Left lung (tissue), 10 donors: ENCODE measurements around the gene CD164L2. TPM values are rescaled to one million over a fixed set of nuclear protein-coding genes. Genes with fewer than 3 reads are reported as not detected.
A peak's percentile ranks its signal among the peaks of the same experiment; 100 is the strongest.

Experiments used
- ATAC-seq: fragments of 200-7000 bp; cut with Tn5 transposase; one replicate; pipeline ENCODE4 v1.9.1; 2020; ENCODE audit warnings: moderate library complexity
- DNase-seq, 4 donors: peaks; one replicate each; pipeline ENCODE4 v3.0.0-alpha.2; 2013 to 2020
- H3K27ac ChIP-seq, 2 donors: fragments of 200-600 bp; sonication (generic) in 1 of 2; one replicate each; pipeline versions ENCODE4 v1.5.0 to v1.8.0; 2020 to 2021
- H3K27me3 ChIP-seq, 2 donors: fragments of 200-600 bp; sonication (generic) in 1 of 2; one replicate each; pipeline versions ENCODE4 v1.5.0 to v1.8.0; 2020 to 2021
- H3K36me3 ChIP-seq, 2 donors: fragments of 200-600 bp; sonication (generic) in 1 of 2; one replicate each; pipeline versions ENCODE4 v1.5.0 to v1.8.0; 2020 to 2021
- H3K4me1 ChIP-seq, 2 donors: fragments of 200-600 bp; one replicate each; pipeline ENCODE4 v1.8.0; 2021
- H3K4me3 ChIP-seq, 2 donors: fragments of 200-600 bp; sonication (generic) in 1 of 2; one replicate each; pipeline versions ENCODE4 v1.5.0 to v1.8.0; 2020 to 2021; ENCODE audit warnings: mild to moderate bottlenecking in 1 of 2
- H3K9me3 ChIP-seq, 2 donors: fragments of 200-600 bp; sonication (generic) in 1 of 2; one replicate each; pipeline versions ENCODE4 v1.5.0 to v1.8.0; 2020 to 2021
- CTCF ChIP-seq, 2 donors: fragments of 200-600 bp; sonication (generic) in 1 of 2; IDR thresholded peaks; one replicate each; pipeline versions ENCODE4 v1.5.0 to v1.8.0; 2021; ENCODE audit warnings: antibody characterized with exemption in 2 of 2
- intact Hi-C, 2 donors: fragments of 100-400 bp; cut with DNase I; formaldehyde crosslinking; loops; one replicate each; pipeline versions ENCODE4 v1.11.2 to v1.14.2; 2022
- polyA plus RNA-seq, 6 donors: library from polyadenylated mRNA; unstranded; fragments of 120-200 nt; gene quantifications; one replicate each; pipeline ENCODE4 v1.2.1, GENCODE V29; 2013; ENCODE audit not compliant: insufficient read length in 6 of 6
- total RNA-seq, 2 donors: library from RNA; stranded (reverse); fragmentation: NEBNext Ultra II Directional; extraction: Animal tissue kit (Norgen Biotek cat#: 25700); gene quantifications; one replicate each; pipeline ENCODE4 v1.2.1, GENCODE V29; 2021
- donor health status: DM: no; HTN: yes; CAD: no.
- donor health status: DM: no; HTN: no; CAD: no.

Gene CD164L2
- total and polyA plus RNA-seq, 8 donors, result 0.33 to 5.9 (median 1.7) TPM

DNA sequence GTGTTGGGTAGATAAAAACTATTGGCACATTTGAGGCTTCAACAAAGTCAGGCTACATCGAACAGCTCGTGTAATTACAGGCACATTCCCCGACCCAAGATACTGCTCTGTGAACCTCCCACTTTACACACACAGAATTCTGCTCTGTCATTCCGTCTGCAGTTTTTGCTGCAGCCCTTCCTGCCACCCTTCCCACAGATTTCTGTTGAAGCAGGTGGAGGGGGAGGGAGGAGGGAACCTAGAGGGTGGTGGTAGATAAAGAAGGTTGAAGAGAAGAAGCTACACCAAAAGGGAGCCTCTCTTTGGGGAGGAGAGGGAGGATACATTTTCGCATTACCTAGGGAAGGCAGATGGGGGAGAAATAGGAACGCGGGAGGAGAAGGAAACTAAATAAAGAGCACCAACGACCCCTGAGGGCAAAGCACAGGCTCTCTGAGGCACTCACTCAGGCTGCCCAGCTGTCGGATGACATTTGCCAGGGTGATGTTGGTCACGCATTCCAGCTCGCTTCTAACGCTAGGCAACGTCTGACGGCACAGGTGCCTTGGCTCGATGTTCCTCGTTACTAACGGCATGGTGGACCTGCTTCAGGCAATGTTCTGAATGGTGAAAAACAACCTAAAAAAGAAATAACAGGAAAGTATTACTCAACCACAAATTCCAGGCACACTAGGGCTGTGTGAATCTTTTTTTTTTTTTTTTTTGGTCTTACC lies 45.3 kb upstream of the CD164L2 start:
- no peak for TF ChIP-seq CTCF (IDR thresholded peaks at IDR 0.05)
- Histone ChIP-seq H3K27ac (peak overlapping the region in 1 of 2 donors; percentile 85), H3K4me1 (peaks cover 40 to 79% of the 10 kb centered on the region in 2 donors), H3K27me3 (no peaks in the 10 kb centered on the region), H3K36me3 (peaks cover 0 to 32% of the 10 kb centered on the region in 2 donors), H3K4me3 (no peak overlapping the region), H3K9me3 (no peaks in the 10 kb centered on the region)
- DNase-seq (no peak), ATAC-seq (peak; percentile 24)
- intact Hi-C loops, result loop anchor here in 1 of 2 donors (10.0 kb wide), 1 partner anchor 56 kb away; no protein-coding TSS in a partner anchor

DNA sequence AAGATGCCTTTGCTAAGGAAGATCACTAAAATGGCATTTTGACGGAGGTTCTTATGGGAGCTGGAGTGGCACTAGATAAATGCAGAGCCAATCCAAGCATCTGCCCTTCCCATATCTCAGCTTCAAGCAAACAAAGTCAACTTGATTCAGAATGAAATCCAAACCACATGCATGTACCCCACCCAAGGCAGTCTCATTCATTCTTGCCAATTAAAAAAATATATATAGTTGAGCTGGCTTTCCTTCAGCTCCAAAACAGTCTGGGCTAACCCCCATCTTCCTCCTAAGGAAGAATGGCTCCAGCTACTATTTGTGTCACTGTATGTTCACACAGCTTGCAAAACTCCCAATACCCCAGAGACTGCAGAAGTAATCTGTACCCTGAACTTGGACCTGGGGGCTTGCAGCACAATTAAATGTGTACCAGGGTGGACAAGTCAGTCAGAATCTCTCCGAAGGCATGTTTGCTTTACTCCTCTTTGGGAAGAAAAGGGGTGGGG lies 44.7 kb upstream of the CD164L2 start:
- intact Hi-C loops, result loop anchor here in 1 of 2 donors (10.0 kb wide), 1 partner anchor 57 kb away; no protein-coding TSS in a partner anchor

DNA sequence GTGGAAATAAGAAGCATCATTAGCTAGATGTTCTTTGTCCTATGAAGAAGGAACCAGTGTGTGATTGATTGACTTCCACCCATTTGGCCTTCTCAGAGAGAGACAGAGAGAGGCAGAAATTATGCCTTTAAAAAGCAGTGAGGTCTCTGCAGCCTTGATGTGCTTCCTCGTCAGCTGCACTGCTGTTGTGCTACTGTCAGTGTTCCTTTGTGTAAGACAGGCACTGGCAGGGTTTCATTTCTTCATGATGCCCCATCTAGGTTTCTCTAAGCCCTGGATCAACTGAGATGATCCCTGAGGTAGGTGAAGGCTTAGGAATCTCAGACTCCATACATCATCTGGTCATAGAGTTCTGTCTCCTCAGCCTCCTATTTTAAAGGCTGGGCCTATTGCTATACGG lies 44.2 kb upstream of the CD164L2 start:
- DNase-seq (no peak), ATAC-seq (no peak)
- Histone ChIP-seq H3K27ac (peak overlapping the region in 1 of 2 donors; percentile 85), H3K36me3 (peaks cover 0 to 32% of the 10 kb centered on the region in 2 donors), H3K4me1 (peaks cover 36 to 81% of the 10 kb centered on the region in 2 donors), H3K27me3 (no peaks in the 10 kb centered on the region), H3K4me3 (no peak overlapping the region), H3K9me3 (no peaks in the 10 kb centered on the region)
- TF ChIP-seq CTCF (IDR thresholded peaks at IDR 0.05), result no peak
- intact Hi-C loops, result loop anchor here in 1 of 2 donors (10.0 kb wide), 1 partner anchor 57 kb away; no protein-coding TSS in a partner anchor

More for the DNA sequence above, 44.7 kb upstream of the CD164L2 start:
- Histone ChIP-seq H3K4me3 (no peak overlapping the region), H3K4me1 (peaks cover 36 to 79% of the 10 kb centered on the region in 2 donors), H3K27me3 (no peaks in the 10 kb centered on the region), H3K27ac (peak overlapping the region in 1 of 2 donors; percentile 85), H3K36me3 (peaks cover 0 to 32% of the 10 kb centered on the region in 2 donors), H3K9me3 (no peaks in the 10 kb centered on the region)
- DNase-seq (no peak), ATAC-seq (no peak)
- no peak for TF ChIP-seq CTCF (IDR thresholded peaks at IDR 0.05)

GRCh38 chr1:27423709-27424108 lies 40.6 kb upstream of the CD164L2 start:
- H3K27me3 ChIP-seq, result no peaks in the 10 kb centered on the region
- H3K9me3 ChIP-seq, result no peaks in the 10 kb centered on the region
- intact Hi-C loops, result loop anchor here in 1 of 2 donors (10.0 kb wide), 1 partner anchor 61 kb away; no protein-coding TSS in a partner anchor
- DNase-seq (no peak), ATAC-seq (no peak)
- no peak overlapping the region for H3K27ac ChIP-seq
- H3K4me1 ChIP-seq, result peaks cover 20 to 81% of the 10 kb centered on the region in 2 donors
- TF ChIP-seq CTCF (IDR thresholded peaks at IDR 0.05), result no peak
- H3K36me3 ChIP-seq, result peaks cover 0 to 34% of the 10 kb centered on the region in 2 donors
- no peak overlapping the region for H3K4me3 ChIP-seq
